ENCODE measurements around the gene FAM72C.
"Not testable (repeated sequence)": the region's sequence is repeated elsewhere in the genome, so short reads cannot be mapped to it uniquely, and the experiment has no call there.

GRCh38 chr1:143972753-143973326 is 1.1 kb upstream of the FAM72C start:
- not testable (repeated sequence) for TF ChIP-seq CTCF (IDR thresholded peaks at IDR 0.05); ZFX (IDR thresholded peaks at IDR 0.05; ENCODE audit: borderline replicate concordance)
